Measurements from ENCODE around the gene HSPG2.

The HSPG2 gene

GRCh38 chr1:21898326-21899200, 38.5 kb downstream of the HSPG2 start:
- DNase-seq, result no peak

GRCh38 chr1:21897844-21898243, 39.3 kb downstream of the HSPG2 start:
- no peak for DNase-seq

- no peak for DNase-seq
Measured at GRCh38 chr1:21896652-21897532, 40.2 kb downstream of the HSPG2 start.

- no peak for DNase-seq
Measured at GRCh38 chr1:21896026-21896425, 41.1 kb downstream of the HSPG2 start.

GRCh38 chr1:21894034-21894881, 42.9 kb downstream of the HSPG2 start:
- no peak for DNase-seq

GRCh38 chr1:21893046-21893805, 43.9 kb downstream of the HSPG2 start:
- no peak for DNase-seq

GRCh38 chr1:21891621-21892479, 45.3 kb downstream of the HSPG2 start:
- DNase-seq, result no peak

GRCh38 chr1:21891081-21891480, 46.0 kb downstream of the HSPG2 start:
- DNase-seq, result no peak

- no peak for DNase-seq
Measured at GRCh38 chr1:21888500-21888899, 48.6 kb downstream of the HSPG2 start.

- DNase-seq, result no peak
Measured at GRCh38 chr1:21887796-21888195, 49.3 kb downstream of the HSPG2 start.

GRCh38 chr1:21887216-21887736, 49.8 kb downstream of the HSPG2 start:
- DNase-seq, result no peak

GRCh38 chr1:21886486-21887215, 50.5 kb downstream of the HSPG2 start:
- no peak for DNase-seq

GRCh38 chr1:21885236-21886037, 51.7 kb downstream of the HSPG2 start:
- DNase-seq, result no peak

- DNase-seq, result no peak
Measured at GRCh38 chr1:21884456-21885235, 52.5 kb downstream of the HSPG2 start.

- DNase-seq, result no peak
Measured at GRCh38 chr1:21882721-21883415, 54.2 kb downstream of the HSPG2 start.

- no peak for DNase-seq
Measured at GRCh38 chr1:21881250-21881649, 55.9 kb downstream of the HSPG2 start.

- DNase-seq, result no peak
Measured at GRCh38 chr1:21880619-21880970, 56.5 kb downstream of the HSPG2 start.

All from CD4-positive, alpha-beta T cell treated with Interleukin-4 for 1 hour (primary cell).